HepG2 (cell line): ENCODE measurements around the gene MEF2A. TPM values are rescaled to one million over a fixed set of nuclear protein-coding genes. Genes with fewer than 3 reads are reported as not detected.

Experiments used
- AHDC1 ChIP-seq: sonication (generic); formaldehyde crosslinking; IDR thresholded peaks from 2 replicates; pipeline ENCODE4 v1.5.1; 2020; ENCODE audit warnings: mild to moderate bottlenecking, missing genetic modification reagents, borderline replicate concordance
- JARID2 ChIP-seq: sonication (generic); formaldehyde crosslinking; IDR thresholded peaks from 2 replicates; pipeline ENCODE4 v1.8.1; 2023; ENCODE audit warnings: missing genetic modification reagents, inconsistent platforms; ENCODE audit not compliant: insufficient replicate concordance
- NPAS2 ChIP-seq: sonication (generic); formaldehyde crosslinking; IDR thresholded peaks from 2 replicates; pipeline ENCODE4 v1.8.0; 2022; ENCODE audit warnings: mild to moderate bottlenecking, missing genetic modification reagents, borderline replicate concordance
- POLR2A ChIP-seq, 2 experiments: IDR thresholded peaks; 2 replicates each; pipeline ENCODE4 v1.6.1; 2011; ENCODE audit warnings: low read depth in 2 of 2, low read length in 2 of 2, mild to moderate bottlenecking in 1 of 2, moderate library complexity in 1 of 2; ENCODE audit not compliant: insufficient read depth in 1 of 2
- REXO4 ChIP-seq: sonication (generic); formaldehyde crosslinking; IDR thresholded peaks from 2 replicates; pipeline ENCODE4 v1.8.0; 2022; ENCODE audit warnings: missing genetic modification reagents, mild to moderate bottlenecking, borderline replicate concordance
- SOX6 ChIP-seq, 2 experiments: fragments of 450-650 bp in 1 of 2; sonication (generic) in 1 of 2; formaldehyde crosslinking in 1 of 2; IDR thresholded peaks; 2 replicates each; pipeline versions ENCODE4 v1.4.0 to v1.6.1; 2017 to 2020; ENCODE audit warnings: antibody characterized with exemption in 1 of 2, mild to moderate bottlenecking in 1 of 2, missing genetic modification reagents in 1 of 2
- XRCC5 ChIP-seq: fragments of 200-400 bp; formaldehyde crosslinking; optimal IDR thresholded peaks from 2 replicates; pipeline ENCODE3; 2017; ENCODE audit warnings: mild to moderate bottlenecking, low read length
- ZBTB43 ChIP-seq: sonication (generic); formaldehyde crosslinking; conservative IDR thresholded peaks from 2 replicates; pipeline ENCODE4 v1.4.0; 2020; ENCODE audit warnings: missing genetic modification reagents
- ZFX ChIP-seq: sonication (generic); formaldehyde crosslinking; IDR thresholded peaks from 2 replicates; pipeline ENCODE4 v1.4.0; 2020; ENCODE audit warnings: mild to moderate bottlenecking, low read depth, missing genetic modification reagents, moderate library complexity
- ZNF12 ChIP-seq: sonication (generic); formaldehyde crosslinking; IDR thresholded peaks from 2 replicates; pipeline ENCODE4 v1.5.0; 2020; ENCODE audit warnings: missing genetic modification reagents
- ZNF33B ChIP-seq: sonication (generic); formaldehyde crosslinking; IDR thresholded peaks from 2 replicates; pipeline ENCODE4 v1.5.1; 2020; ENCODE audit warnings: mild to moderate bottlenecking, missing genetic modification reagents
- ZNF367 ChIP-seq: sonication (generic); formaldehyde crosslinking; IDR thresholded peaks from 2 replicates; pipeline ENCODE4 v1.4.0; 2020; ENCODE audit warnings: missing genetic modification reagents, borderline replicate concordance
- ZNF83 ChIP-seq: sonication (generic); formaldehyde crosslinking; IDR thresholded peaks from 2 replicates; pipeline ENCODE4 v1.4.0; 2020; ENCODE audit warnings: missing genetic modification reagents, mild to moderate bottlenecking, borderline replicate concordance
- polyA plus RNA-seq, 8 experiments: library from polyadenylated mRNA; depleted of rRNA in 3 of 8; stranded (reverse) in 7 of 8; unstranded in 1 of 8; fragments of >200 nt; fragmentation: Illumina TruSeq in 4 of 8; extraction: Trizol in 4 of 8; gene quantifications; 2 replicates each; pipeline versions ENCODE4 v1.2.1 to v1.2.3, GENCODE V29; 2011 to 2016; ENCODE audit warnings: low read depth in 4 of 8, missing spikeins in 1 of 8, mixed read lengths in 1 of 8; ENCODE audit not compliant: insufficient read depth in 1 of 8
- total RNA-seq, 5 experiments: library from RNA; depleted of rRNA; stranded (reverse); fragments of >200 nt; fragmentation: Illumina TruSeq; extraction: Trizol; gene quantifications; 2 replicates each; pipeline ENCODE4 v1.2.3, GENCODE V29; 2016; ENCODE audit warnings: low read depth in 1 of 5
- TF ChIP-seq, protein P1 (sequence below), 2 experiments: fragments of 450-650 bp in 1 of 2; sonication (generic) in 1 of 2; formaldehyde crosslinking in 1 of 2; IDR thresholded peaks; 2 replicates each; pipeline versions ENCODE4 v1.6.1 to v1.8.0; 2016 to 2022; ENCODE audit warnings: antibody characterized with exemption in 1 of 2, mild to moderate bottlenecking in 1 of 2, missing genetic modification reagents in 1 of 2

Gene MEF2A
- total and polyA plus RNA-seq, 2 of the 13 experiments (the other 11 are each of a cell fraction or from before 2014, with no cell fraction given): 15.2 to 24.4 TPM

DNA sequence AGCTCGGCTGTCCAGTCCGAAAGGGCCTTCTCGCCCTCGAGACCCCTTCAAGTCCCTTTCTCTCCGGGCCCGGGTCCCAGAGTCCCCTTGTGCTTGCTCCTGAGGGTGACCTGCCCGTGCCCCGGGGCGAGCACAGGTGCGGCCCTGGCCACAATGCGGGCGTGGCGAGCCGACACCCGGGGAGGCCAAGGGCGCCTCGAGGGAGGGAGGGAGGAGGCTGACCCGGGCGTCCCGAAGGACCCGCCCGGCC, 810 bp upstream of the MEF2A start (continued):
- TF ChIP-seq AHDC1 (CRISPR knock-in tag): peak; percentile 32; the same call in 1 of the 2 replicates
- no peak for TF ChIP-seq ZNF33B (CRISPR knock-in tag)
- no peak for TF ChIP-seq NPAS2
- no peak for TF ChIP-seq SOX6 (IDR thresholded peaks at IDR 0.05)
- 0 out of 2 replicates have a peak, but pooled peaks have one; percentile 18 for TF ChIP-seq SOX6 (CRISPR knock-in tag; IDR thresholded peaks at IDR 0.05)
- TF ChIP-seq, protein P1, sequence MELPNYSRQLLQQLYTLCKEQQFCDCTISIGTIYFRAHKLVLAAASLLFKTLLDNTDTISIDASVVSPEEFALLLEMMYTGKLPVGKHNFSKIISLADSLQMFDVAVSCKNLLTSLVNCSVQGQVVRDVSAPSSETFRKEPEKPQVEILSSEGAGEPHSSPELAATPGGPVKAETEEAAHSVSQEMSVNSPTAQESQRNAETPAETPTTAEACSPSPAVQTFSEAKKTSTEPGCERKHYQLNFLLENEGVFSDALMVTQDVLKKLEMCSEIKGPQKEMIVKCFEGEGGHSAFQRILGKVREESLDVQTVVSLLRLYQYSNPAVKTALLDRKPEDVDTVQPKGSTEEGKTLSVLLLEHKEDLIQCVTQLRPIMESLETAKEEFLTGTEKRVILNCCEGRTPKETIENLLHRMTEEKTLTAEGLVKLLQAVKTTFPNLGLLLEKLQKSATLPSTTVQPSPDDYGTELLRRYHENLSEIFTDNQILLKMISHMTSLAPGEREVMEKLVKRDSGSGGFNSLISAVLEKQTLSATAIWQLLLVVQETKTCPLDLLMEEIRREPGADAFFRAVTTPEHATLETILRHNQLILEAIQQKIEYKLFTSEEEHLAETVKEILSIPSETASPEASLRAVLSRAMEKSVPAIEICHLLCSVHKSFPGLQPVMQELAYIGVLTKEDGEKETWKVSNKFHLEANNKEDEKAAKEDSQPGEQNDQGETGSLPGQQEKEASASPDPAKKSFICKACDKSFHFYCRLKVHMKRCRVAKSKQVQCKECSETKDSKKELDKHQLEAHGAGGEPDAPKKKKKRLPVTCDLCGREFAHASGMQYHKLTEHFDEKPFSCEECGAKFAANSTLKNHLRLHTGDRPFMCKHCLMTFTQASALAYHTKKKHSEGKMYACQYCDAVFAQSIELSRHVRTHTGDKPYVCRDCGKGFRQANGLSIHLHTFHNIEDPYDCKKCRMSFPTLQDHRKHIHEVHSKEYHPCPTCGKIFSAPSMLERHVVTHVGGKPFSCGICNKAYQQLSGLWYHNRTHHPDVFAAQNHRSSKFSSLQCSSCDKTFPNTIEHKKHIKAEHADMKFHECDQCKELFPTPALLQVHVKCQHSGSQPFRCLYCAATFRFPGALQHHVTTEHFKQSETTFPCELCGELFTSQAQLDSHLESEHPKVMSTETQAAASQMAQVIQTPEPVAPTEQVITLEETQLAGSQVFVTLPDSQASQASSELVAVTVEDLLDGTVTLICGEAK (IDR thresholded peaks at IDR 0.05): no peak
- TF ChIP-seq, protein P1 (CRISPR knock-in tag; IDR thresholded peaks at IDR 0.05): no peak
- TF ChIP-seq REXO4 (CRISPR knock-in tag): no peak
- TF ChIP-seq ZFX (CRISPR knock-in tag): peak; percentile 45
- no peak for TF ChIP-seq ZNF12
- TF ChIP-seq ZNF83 (CRISPR knock-in tag): peak; percentile 35; the same call in 1 of the 2 replicates
- 0 out of 4 replicates have a peak, but pooled peaks of 1 of the 2 experiments have one; percentile 31 for TF ChIP-seq POLR2A (IDR thresholded peaks at IDR 0.05; ENCODE audit: insufficient read depth in 1 of 2, low read depth in 2 of 2, low read length in 2 of 2)
- no peak for TF ChIP-seq ZNF367
- TF ChIP-seq JARID2 (CRISPR knock-in tag): no peak
- peak; percentile 10 for TF ChIP-seq XRCC5
- TF ChIP-seq ZBTB43 (CRISPR knock-in tag): no peak
